HG02642 (cell line): ENCODE measurements around the gene PIK3C2B.

Experiments used
- ATAC-seq: cut with Tn5 transposase; IDR thresholded peaks from one replicate; pipeline ENCODE4 v1.9.1; 2021; ENCODE audit warnings: mild to moderate bottlenecking; ENCODE audit not compliant: unreplicated experiment, poor library complexity

Gene PIK3C2B

DNA sequence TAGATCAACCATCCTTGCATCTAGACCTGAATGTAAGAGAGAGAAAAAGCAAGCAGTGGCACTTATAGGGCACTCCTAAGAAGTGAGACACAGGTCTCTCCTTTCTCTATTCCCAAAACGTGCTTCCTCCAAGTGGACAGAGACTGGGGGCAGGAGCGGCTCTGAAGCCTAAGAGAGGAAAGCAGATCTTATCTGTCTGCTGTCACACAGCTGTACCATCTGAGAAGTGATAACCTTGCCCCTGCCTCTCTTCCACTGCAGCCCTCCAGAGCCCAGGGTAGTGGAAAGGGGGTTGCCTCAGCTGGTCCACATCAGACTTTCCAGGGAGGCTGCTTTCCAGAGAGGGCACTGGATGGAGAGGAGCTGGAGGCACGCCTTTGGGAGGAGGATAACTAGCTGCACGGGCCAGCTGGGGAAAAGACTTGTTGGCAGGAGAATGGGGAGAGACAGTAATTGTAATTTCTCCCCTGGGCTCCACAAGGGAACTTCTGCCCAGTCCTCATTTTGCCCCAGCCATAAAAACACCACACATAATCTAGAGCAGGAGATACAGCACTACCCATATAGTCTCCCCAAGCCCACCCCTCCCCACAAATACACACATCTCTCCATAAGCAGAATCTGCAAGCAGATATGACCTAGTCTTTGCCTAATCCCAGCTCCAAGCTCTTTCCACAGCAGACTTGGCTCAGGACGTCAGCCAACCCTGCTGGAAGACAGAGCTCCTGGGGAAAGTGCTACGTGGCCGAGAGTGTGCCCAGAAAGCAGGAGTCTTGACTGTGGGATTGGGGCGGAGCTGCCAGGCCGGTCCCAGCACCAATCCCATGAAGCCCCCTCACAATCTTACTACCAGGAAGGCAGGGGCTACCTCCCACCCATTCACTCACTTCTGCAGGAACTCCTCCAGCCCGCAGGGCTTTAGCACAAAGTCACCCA lies 31.2 kb downstream of the PIK3C2B start:
- no peak for ATAC-seq

DNA sequence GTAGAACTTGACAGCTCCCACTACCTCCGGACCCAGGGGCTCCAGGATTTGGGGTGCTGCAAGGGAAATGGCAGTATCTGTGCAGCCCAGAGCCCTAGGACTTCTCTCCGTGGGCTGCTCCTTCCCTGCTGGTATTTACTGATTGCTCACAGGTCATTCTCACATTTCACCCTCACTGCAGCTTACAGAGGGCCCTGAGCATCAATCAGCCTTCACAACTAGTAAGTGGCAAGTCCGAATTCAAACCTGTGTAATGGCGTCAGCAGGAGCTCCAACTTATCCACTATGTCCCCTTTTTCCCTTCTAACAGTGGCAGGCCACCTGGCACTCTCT lies 32.4 kb downstream of the PIK3C2B start:
- no peak for ATAC-seq

DNA sequence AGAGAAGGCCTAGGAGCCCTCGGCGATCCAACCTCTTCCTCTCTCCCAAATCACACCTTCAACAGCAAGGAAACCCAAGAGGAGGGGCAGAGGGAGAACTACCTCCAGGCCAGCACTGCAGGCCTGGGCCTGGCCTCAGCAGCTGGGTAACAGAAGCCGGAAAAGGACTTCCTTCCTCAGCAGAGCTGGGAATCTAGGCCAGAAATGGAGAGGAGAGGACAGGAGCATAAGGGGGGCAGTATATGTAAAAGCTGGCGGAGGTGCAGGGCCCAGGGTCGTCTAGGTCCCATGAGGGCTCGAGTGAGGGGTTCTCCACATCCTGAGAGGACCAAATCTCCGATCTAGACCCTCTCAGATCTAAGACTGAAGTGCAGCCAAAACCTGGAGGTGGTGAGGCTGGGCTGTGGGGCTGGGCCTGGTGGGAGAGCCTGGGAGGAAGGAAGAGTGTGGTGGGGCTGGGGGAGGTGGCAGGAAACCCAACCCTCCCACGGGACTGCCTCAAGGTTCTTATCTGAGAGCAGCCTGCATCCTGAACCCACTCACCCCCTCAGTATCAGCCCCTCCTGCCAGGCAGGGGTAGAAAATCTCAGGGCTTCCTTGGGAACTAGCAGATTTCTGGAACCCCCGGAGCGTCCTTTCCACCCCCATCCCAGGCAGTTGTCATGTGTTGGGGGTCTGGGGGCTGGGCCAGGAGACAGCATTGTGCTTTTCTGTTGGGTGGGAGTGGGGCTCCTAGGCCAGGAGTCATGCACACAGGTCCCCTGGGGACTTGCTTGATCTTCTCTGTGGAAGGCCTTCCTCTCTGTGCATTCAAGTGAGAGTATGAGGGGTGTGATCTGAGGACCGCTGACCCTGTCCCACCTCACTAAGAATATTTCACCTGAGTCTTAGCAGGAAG lies 33.0 kb downstream of the PIK3C2B start:
- ATAC-seq = peak; percentile 34

DNA sequence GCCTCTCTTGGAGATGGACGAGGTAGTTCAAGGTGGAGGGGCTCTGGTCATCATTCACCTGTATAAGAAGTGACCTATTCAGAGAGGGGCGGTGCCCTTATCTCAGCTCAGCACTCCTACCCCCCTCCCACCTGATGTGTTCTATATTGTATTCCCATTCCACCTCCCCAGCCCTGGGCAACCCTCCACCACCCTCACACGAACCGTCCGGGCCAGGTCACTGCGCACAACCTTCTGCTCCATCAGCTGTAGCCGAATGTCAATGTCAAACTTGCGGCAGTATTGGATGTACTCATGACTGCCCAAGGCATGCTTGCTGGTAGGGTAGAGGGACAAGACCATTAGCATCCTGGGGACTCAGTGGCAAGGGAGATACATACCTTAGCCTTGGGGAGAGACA lies 34.3 kb downstream of the PIK3C2B start:
- ATAC-seq = no peak

DNA sequence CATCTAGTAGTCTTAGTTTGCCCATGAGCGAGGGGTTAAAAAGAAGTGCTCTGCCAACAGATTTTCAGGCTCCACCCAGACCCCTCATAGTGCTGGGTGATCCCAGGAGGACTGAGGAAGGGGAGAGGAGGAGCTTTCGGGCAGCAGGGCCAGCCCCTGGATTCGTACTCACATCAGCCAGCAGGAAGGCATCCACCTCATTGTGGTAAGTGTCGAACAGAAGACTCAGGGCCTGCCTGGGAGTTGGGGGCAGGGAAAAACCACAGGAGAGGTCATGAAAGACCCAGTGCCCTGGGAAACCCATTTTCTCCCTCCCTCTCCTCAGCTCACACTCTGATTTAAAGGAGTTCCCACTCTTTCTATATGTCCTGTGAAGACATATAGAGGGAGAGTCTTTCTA lies 34.9 kb downstream of the PIK3C2B start:
- ATAC-seq = no peak

DNA sequence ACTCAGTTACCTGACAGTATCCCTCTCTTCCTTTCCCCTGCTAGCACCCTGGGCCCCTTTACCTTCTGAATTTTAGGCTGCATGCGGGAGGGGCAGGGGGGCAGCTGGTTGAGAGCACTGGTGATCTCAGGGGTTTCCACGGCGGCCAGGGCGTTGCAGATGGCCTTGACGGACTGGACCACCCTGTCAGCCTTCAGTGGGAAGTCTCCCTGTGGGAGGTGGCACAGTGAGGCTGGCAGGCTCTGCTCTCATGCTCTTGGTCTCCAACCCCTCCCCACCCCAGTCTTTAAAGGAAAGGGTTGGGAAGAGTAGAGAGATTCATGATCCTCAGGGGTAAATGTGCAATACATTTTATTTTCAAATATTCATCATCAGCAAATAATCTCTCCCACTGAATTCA lies 36.9 kb downstream of the PIK3C2B start:
- ATAC-seq = no peak

DNA sequence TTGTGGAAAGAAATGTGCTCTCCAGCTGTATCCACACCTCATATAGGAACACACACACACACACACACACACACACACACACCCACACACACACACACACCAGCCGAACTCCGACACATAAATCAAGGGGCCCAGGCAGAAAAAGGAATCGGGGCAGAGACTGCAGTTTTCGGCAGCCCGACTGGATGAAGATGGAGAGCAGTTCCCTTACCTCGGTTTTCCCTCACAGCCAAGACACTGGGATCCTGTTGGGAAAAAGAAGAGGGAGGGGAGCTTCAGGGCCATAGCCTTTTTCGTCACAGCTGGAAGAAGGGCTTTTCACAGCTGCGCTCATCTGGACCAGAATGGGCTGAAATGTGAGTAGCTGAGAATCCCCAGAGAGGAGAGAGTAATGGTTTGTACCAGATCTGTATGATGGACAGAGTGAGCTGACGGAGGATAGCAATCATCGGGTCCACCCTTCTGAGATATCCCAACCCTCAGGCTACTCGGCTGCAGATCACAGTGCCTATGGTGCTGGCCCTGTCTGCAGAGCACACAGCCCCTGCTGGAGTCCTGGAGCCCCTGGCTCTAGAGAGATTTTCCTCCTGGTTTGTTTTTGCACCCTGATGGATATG lies 37.7 kb downstream of the PIK3C2B start:
- no peak for ATAC-seq

DNA sequence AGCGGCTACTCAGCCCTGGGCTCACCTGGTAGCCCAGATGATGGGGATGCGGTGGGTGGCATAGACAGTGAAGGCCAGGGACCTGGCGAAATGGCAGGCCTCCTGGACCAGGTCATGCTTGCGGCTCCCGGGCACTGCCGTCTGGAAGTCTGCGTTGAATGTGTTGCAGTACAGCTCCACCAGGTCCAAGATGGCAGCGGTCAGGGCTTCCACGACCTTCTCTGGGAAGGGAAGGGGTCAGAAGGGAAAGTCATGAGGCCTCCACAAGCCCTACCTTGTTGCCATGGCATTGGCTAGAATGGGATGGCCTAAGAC lies 38.8 kb downstream of the PIK3C2B start:
- ATAC-seq = no peak

DNA sequence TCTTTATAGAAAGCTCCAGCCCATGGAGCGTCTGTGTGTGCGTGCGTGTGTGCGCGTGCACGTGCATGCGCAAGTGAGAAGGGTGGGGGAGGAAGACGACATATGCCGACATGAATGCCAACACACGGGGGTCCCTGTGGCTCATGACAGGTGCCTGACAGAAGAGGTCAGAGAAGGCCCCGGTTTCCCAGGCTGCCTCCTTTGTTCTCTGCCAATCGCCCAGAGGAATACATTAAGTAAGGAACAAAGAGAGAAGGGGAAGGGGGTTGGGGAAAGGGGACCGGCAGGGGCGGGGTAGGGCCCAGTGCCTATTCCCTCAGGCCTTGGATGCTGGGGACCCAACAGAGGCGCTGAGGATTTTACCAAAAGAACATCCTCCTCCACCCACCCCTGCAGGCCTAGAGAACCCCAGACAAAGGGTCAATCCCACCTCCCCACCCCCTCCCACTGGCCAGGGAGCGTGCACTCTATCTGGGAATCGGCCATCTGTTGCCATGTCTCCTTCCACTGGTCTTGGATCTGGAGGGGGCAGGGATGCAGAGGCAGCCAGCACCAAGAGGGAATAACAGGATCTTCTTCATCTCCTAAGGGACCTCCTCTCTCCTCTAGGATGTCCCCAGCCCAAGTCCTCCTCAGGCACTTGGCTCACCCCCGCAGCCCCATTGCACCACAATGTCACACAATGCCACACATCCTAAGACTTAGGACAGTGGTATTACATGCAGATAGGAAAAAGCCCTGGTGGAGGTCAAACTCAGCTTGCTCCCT lies 39.4 kb downstream of the PIK3C2B start:
- ATAC-seq = no peak

DNA sequence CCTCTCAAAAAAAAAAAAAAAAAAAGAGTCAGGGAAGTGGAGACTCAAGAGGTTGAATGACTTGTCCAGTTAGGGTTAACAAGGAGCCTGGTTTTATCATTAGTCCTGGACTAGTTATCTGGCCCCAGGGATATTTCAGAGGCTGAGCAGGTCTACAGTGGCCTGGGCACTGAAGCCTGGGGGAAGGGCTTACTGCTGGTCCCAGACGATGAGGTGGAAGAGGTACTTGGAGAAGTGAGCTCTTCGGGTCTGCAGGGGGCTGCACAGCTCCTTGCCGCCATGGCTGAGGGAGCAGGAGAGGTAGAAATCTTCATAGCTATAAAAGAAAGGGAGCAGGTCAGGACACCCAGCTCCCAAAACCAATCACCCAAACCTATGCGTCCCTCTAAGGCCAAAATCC lies 40.1 kb downstream of the PIK3C2B start:
- no peak for ATAC-seq

DNA sequence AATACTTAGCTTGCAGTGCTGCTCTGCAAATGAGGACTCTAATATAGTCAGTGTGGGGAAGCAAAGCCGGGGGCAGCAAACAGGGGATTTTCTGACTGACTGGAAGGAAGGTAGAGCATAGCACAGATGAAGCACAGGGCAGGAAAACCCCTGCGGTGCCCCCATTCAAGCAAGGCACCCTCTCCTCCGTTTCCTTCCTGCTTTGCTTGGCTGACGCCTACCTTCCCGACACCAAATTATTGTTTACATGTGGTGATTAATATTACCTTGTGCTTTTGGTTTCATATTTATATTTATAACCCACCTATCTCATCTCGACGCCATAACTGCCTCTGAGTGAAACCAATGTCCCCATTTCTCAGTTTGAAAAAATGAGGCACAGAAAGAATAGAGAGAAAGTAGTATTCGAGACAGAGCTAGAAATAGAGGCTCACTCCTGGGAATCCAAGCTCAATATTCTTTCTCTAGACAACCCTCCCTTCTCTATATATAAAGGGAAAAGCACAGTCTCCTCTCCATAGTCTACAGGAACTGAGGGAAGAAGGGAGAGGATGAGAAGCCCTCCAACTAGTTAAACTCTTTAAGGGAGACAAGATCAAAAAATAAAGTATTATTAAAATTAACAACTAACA lies 41.3 kb downstream of the PIK3C2B start:
- peak; percentile 83 for ATAC-seq

DNA sequence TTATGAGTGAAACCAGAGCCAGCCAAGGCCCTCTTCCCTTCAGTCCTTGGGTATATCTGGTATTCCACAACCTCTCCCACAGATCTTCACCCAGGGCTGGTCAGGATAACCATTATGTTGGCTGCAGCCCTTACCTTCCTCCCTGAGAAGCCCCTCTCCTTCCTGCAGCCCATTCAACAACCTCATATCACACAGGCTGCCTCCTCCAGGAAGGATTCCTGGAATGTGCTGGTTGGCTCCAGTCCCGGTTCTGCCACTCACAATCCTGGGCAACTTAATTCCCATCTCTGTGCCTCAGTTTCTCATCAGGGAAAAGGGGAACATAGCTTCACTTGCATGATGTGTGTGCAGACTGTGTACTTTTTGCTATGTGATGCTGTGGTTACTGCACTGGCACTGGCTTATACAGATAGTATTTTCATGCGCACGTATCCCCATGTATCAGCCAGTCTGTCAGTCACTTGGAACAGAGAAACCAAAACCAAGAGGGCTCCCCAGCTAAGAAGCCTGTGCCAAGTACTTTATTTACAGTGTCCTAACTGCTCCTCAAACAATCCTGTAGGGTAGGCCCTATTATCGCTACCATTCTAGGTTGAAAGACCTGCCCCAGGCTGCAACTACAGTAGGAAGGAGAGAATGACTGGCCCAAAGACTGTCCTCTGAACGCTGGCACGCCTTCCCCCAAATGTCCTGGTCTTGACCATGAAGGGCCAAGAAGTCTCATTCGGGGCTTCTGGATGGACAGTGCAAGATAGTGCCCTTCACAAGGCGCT lies 43.1 kb downstream of the PIK3C2B start:
- ATAC-seq = no peak

DNA sequence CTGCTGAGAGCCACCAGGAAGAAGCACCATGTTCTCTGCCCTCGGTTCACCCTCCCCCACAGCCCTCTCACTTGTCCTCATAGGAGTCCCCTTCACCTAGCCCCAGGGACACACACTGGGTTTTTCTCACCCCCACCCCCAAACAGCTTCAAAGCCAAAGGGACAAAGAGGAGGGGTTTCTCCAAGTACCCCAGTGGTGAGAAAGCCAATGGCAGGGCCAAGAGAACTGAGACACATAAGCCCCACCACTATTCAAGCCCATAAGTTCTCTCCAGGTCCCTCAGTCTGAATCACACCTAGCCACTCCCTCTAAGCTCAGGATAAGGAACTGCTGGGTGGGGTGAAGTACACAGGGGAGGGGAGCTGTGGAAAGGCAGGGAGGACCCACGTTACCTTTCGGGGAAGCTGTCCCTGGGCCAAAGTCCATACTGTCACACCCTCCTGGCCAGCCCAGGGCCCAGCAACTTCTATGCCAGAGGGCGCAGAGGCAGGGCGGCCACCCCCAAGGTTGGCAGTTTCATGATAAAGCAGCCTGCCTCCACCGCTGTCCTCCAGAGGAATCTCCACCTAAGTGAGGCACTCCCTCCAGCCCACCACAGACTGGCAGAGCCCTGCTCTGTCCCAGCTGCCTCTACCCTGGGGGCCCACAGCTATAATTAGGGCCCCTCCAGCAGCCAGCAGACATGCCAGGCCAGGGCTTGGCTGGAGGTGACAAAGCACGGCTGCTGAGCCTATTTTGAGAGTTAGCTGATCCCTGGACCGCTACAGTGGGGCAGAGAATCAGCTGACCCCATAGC lies 43.9 kb downstream of the PIK3C2B start:
- no peak for ATAC-seq

DNA sequence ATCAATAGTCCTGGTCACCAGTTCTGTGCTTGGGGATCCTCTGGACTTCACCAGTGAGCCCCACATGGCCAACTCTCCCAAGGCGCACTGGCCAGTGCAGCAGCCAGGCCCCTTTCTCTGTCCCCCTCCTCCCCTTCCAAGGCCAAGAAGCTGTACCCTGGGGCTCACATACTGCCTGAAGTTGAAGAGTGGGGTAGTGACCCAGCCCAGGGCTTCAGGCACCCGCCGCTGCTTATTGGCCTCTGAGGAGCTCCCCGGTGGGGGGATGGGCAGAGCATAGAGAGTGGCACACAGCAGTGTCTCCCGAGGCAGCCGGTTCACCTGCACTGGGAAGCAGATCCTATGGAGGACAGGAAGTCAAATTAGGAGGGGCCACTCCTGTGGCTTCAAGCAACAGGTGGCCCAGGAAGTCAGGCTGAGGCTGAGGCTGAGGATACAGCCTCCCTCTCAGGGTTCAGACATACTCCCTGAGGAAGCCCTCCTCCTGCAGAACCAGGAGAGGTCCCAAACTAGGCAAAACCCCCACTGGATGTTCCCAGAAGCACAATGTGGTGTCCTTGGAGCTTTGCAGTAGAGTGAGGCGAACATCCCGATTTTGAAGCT lies 44.8 kb downstream of the PIK3C2B start:
- ATAC-seq = no peak

DNA sequence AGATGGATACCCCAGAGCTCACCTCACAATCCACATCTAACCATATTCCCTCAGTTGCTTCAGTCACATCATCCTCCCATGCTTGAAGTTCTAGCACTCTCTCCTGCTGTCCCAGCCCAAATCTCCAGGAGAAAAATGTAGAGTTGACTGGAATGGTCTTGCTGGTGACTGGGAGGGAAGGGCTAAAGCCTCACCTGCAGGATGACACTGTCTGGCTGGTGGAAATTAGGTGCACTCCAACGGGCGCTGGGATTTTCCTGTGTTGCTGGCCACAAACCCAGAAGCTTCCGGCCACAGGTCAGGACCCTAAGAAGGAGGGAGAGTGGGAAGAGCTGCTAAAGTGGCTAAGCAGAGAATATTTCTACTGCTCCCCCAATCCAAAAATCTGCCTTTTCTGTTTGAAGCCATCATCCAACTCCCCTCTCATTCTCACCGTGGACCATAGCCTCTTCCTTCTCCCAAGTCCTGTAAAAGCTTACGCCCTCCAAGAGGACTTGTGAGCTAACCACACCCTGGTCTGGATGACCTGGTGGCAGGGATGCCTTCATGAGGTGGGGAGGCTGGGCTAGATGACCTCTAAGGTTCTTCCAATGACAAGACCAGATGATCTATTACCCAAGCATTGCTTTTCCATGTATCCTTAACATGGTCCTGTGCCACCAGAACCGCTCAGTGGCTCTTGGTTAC lies 45.5 kb downstream of the PIK3C2B start:
- ATAC-seq = no peak

DNA sequence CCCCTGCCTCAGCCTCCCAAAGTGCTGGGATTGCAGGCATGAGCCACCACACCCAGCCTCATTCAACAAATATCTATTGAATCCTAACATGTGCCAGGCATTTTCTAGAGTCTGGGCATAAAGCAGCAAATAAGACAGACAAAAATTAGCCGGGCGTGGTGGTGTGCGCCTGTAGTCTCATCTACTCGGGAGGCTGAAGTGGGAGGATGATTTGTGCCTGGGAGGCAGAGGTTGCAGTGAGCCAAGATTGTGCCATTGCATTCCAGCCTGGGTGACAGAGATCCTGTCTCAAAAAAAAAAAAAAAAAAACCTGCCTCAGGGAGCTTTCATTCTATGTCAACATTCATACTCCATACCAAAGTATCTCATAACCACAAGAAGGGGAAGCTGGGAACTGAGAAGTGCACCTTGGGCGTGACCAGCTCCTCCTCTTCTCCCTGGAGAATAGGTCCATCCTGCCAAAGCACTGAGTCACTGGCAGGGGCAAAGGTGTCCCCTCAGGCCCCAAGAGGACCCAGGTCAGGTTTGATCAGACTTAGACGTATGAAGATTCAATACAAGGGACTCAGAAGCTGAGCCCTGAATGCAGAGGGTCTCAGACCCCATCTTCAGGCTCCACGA lies 46.2 kb downstream of the PIK3C2B start:
- ATAC-seq = no peak

DNA sequence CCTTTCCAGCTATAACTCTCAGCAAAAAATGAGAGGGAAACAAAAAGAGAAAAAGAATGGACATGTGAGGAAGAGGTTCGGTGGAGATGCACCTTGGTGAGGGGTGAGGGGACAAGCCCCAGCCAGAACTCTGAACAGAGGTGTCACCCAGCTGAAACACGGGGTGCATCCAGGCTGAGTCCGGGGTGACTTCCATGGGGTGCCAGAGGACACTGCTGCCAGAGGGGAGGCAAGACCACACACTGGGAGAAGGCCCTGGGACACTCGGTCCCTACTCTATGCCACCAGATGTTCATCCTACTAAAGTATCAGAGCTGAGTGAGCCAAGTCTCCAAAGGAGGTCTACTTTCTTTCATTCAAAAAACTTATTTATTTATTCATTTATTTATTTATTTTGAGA lies 46.9 kb downstream of the PIK3C2B start:
- ATAC-seq = no peak
